ENCODE measurements around the gene DRAM2. TPM values are rescaled to one million over a fixed set of nuclear protein-coding genes. Genes with fewer than 3 reads are reported as not detected.

DRAM2 gene
- total and polyA plus RNA-seq, 2 of the 4 experiments (the other 2 are of a cell fraction): 31.4 to 66.3 TPM

GRCh38 chr1:111141245-111142220 lies 1.6 kb upstream of the DRAM2 start:
- H2BK15ac ChIP-seq (ENCODE audit: low read depth, low read length): no peak overlapping the region
- peaks cover 9 to 50% of the 10 kb centered on the region in 2 experiments; a peak in 3 of 4 replicates for H3K79me1 ChIP-seq (ENCODE audit: low read depth in 1 of 2, low read length in 2 of 2)
- no peak overlapping the region for H2AK5ac ChIP-seq (ENCODE audit: low read depth, low read length)
- no peak overlapping the region for H2AFZ ChIP-seq (replicated peaks; ENCODE audit: low read length, poor library complexity)
- TSS peak; percentile 41 for BruUV-seq (replicated peaks)
- dilution Hi-C loops (cut with HindIII; ENCODE audit: low sequenced_read_pairs, unreplicated experiment): no loop called here
- H3K36me3 ChIP-seq (ENCODE audit: control insufficient read depth, insufficient read depth, low read length): no peaks in the 10 kb centered on the region
- DNase-seq (no peak), ATAC-seq (ENCODE audit: low read depth) (no peak)
- intact Hi-C loops (cut with micrococcal nuclease): loop anchor here (2.0 to 10.0 kb wide), 4 partner anchors 19 to 203 kb away; no protein-coding TSS in a partner anchor
- H3K9me3 ChIP-seq (ENCODE audit: control insufficient read depth, insufficient read depth, low read length): no peaks in the 10 kb centered on the region
- no peak overlapping the region for H2BK5ac ChIP-seq (ENCODE audit: low read depth, low read length, poor library complexity, severe bottlenecking)
- H4K8ac ChIP-seq (ENCODE audit: low read depth in 2 of 2, low read length in 2 of 2): no peak overlapping the region
- no peak overlapping the region; the same call in 1 of the 2 replicates for H3K56ac ChIP-seq (ENCODE audit: extremely low read depth, insufficient read depth, low read length)
- no peak overlapping the region for H3K27ac ChIP-seq (ENCODE audit: insufficient read depth, low read length)
- H3K9ac ChIP-seq (ENCODE audit: low read depth, low read length): peak overlapping the region; percentile 90; the same call in 1 of the 2 replicates
- H3K4me2 ChIP-seq (ENCODE audit: low read depth, low read length): peak overlapping the region; percentile 72
- H3K4me1 ChIP-seq (ENCODE audit: control insufficient read depth, insufficient read depth, low read length): peaks cover 2% of the 10 kb centered on the region
- H3K4me3 ChIP-seq (ENCODE audit: insufficient read depth, low read depth, low read length): peak overlapping the region; percentile 77
- no peak overlapping the region for H2BK20ac ChIP-seq (ENCODE audit: low read depth, low read length)
- no CpG with 5 or more reads among the region's 5 CpGs for WGBS, 2 experiments (ENCODE audit: extremely low coverage in 2 of 2, insufficient read length in 1 of 2)
- no peak overlapping the region for H4K91ac ChIP-seq (ENCODE audit: insufficient read depth, low read depth, low read length)
- peaks cover 10% of the 10 kb centered on the region; the same call in 1 of the 2 replicates for H4K20me1 ChIP-seq (ENCODE audit: insufficient read depth, low read length)
- peaks cover 3% of the 10 kb centered on the region; the same call in 1 of the 2 replicates for H3K9me1 ChIP-seq (ENCODE audit: insufficient read depth, low read length)
- peak overlapping the region; percentile 72; the same call in 1 of the 2 replicates for H3K23ac ChIP-seq (ENCODE audit: low read depth, low read length)
- H2AK9ac ChIP-seq (replicated peaks; ENCODE audit: low read depth, low read length, poor library complexity): no peak overlapping the region
- H4K5ac ChIP-seq (ENCODE audit: low read depth, low read length): no peak overlapping the region
- in situ Hi-C loops (cut with MboI; ENCODE audit: low sequenced_read_pairs): no loop called here
- no peak overlapping the region for H3K14ac ChIP-seq (replicated peaks; ENCODE audit: low read depth, low read length)
- CTCF ChIA-PET: interaction anchor here (1.2 kb wide), 1 partner anchor 19 kb away, joined by 3 read pairs; no protein-coding TSS in a partner anchor
- no peak overlapping the region for H3K18ac ChIP-seq (ENCODE audit: low read depth, low read length)
- TF ChIP-seq RAD21 (IDR thresholded peaks at IDR 0.05; ENCODE audit: low read length): no peak
- no peak for TF ChIP-seq NFE2L2 (IDR thresholded peaks at IDR 0.05; ENCODE audit: low read depth, low read length)
- no peak for TF ChIP-seq MAZ (IDR thresholded peaks at IDR 0.05; ENCODE audit: borderline replicate concordance, low read depth, low read length)
- TF ChIP-seq POLR2A (IDR thresholded peaks at IDR 0.05; ENCODE audit: low read depth, low read length): no peak
- TF ChIP-seq CEBPB (IDR thresholded peaks at IDR 0.05; ENCODE audit: low read depth, low read length): 0 out of 2 replicates have a peak, but pooled peaks have one; percentile 22
- no peak for TF ChIP-seq CHD1 (IDR thresholded peaks at IDR 0.05; ENCODE audit: low read depth, low read length)
- POLR2A ChIA-PET (ENCODE audit: unreplicated experiment): no interaction called here
- H3K4ac ChIP-seq (ENCODE audit: low read depth, low read length): no peak overlapping the region
- H3K27me3 ChIP-seq (ENCODE audit: control insufficient read depth, insufficient read depth, low read length): no peaks in the 10 kb centered on the region
- H2BK120ac ChIP-seq (ENCODE audit: low read depth, low read length): no peak overlapping the region
